GM12878 (cell line): ENCODE measurements around the gene SH2D5. TPM values are rescaled to one million over a fixed set of nuclear protein-coding genes. Genes with fewer than 3 reads are reported as not detected.

Experiments
- ATAC-seq: fragments of 200-7000 bp; cut with Tn5 transposase; 3 replicates; pipeline ENCODE4 v1.9.1; 2020; ENCODE audit warnings: mild to moderate bottlenecking, moderate library complexity
- Bru-seq: library from RNA; stranded (reverse); fragments of 400-500 nt; gene quantifications from one replicate; lab custom pipeline; 2021; lab: Mats Ljungman, UMichigan
- BruChase-seq, 2 experiments: library from RNA; stranded (reverse); fragments of 400-500 nt; gene quantifications; one replicate each; lab custom pipeline; 2021; lab: Mats Ljungman, UMichigan
- BruUV-seq: library from RNA; stranded (reverse); fragments of 400-500 nt; replicated peaks from 2 replicates; lab custom pipeline; 2021; lab: Mats Ljungman, UMichigan
- CTCF ChIA-PET: fragments of 300-600 bp; sonication (Branson Sonifier 250); formaldehyde crosslinking; extraction: SDS; loops from one replicate; lab custom pipeline; 2021; ENCODE audit warnings: inconsistent platforms; lab: Yijun Ruan, JAX
- POLR2A ChIA-PET: fragments of 350-600 bp; formaldehyde crosslinking; extraction: SDS; loops from one replicate; lab custom pipeline; 2021; ENCODE audit warnings: inconsistent platforms; lab: Charles Lee
- RAD21 ChIA-PET: fragments of 300-600 bp; sonication (Branson Sonifier 250); formaldehyde crosslinking; loops from one replicate; lab custom pipeline; 2023; ENCODE audit warnings: antibody characterized with exemption; ENCODE audit not compliant: unreplicated experiment; lab: Charles Lee
- SMC1A ChIA-PET: fragments of 300-600 bp; sonication (Branson Sonifier 250); formaldehyde crosslinking; loops from one replicate; lab custom pipeline; 2023; ENCODE audit not compliant: unreplicated experiment, uncharacterized antibody; lab: Charles Lee
- DNase-seq: peaks from one replicate; pipeline ENCODE4 v3.0.0-alpha.2; 2011; ENCODE audit warnings: low read depth, low spot score
- FAIRE-seq: peaks from 3 replicates; lab custom pipeline; 2011; peaks lifted over from hg19 to GRCh38; lab: Jason Lieb, UNC
- H2AFZ ChIP-seq: 2 replicates; pipeline ENCODE4 v1.6.0; 2011; ENCODE audit warnings: low read depth, low read length, control low read depth; ENCODE audit not compliant: control insufficient read depth
- H3K27ac ChIP-seq: 2 replicates; pipeline ENCODE4 v1.5.1; 2011; ENCODE audit warnings: control low read depth; ENCODE audit not compliant: control insufficient read depth, insufficient read depth
- H3K27me3 ChIP-seq, 2 experiments: replicated peaks in 1 of 2; 2 replicates each; pipeline versions ENCODE4 v1.6.0 to v1.6.1; 2011; ENCODE audit warnings: low read length in 1 of 2; ENCODE audit not compliant: control insufficient read depth in 2 of 2, insufficient read depth in 2 of 2
- H3K36me3 ChIP-seq, 2 experiments: 2 replicates each; pipeline ENCODE4 v1.5.1; 2011; ENCODE audit warnings: low read length in 1 of 2; ENCODE audit not compliant: control insufficient read depth in 2 of 2, insufficient read depth in 2 of 2
- H3K4me1 ChIP-seq: 2 replicates; pipeline ENCODE4 v1.6.1; 2011; ENCODE audit warnings: mild to moderate bottlenecking, low read length, moderate library complexity, mixed read lengths; ENCODE audit not compliant: control insufficient read depth, insufficient read depth
- H3K4me2 ChIP-seq: 2 replicates; pipeline ENCODE4 v1.6.0; 2011; ENCODE audit warnings: control low read depth; ENCODE audit not compliant: control insufficient read depth, insufficient read depth
- H3K4me3 ChIP-seq: fragments of 200-600 bp; sonication (generic); 2 replicates; pipeline ENCODE4 v1.5.1; 2016
- H3K79me2 ChIP-seq: 2 replicates; pipeline ENCODE4 v1.6.0; 2011; ENCODE audit warnings: low read length; ENCODE audit not compliant: control insufficient read depth, insufficient read depth
- H3K9ac ChIP-seq: 2 replicates; pipeline ENCODE4 v1.8.0; 2011; ENCODE audit warnings: low read length, control low read depth, mixed read lengths; ENCODE audit not compliant: control insufficient read depth, insufficient read depth
- H3K9me3 ChIP-seq: replicated peaks from 3 replicates; pipeline ENCODE4 v1.5.1; 2011; ENCODE audit warnings: mild to moderate bottlenecking, low read length; ENCODE audit not compliant: control insufficient read depth, insufficient read depth
- H4K20me1 ChIP-seq: 2 replicates; pipeline ENCODE4 v1.6.0; 2011; ENCODE audit not compliant: control insufficient read depth, insufficient read depth
- ATF7 ChIP-seq: fragments of 450-650 bp; IDR thresholded peaks from 2 replicates; pipeline ENCODE4 v1.6.1; 2016; ENCODE audit warnings: low read depth, mild to moderate bottlenecking
- CBX5 ChIP-seq: sonication (generic); IDR thresholded peaks from 2 replicates; pipeline ENCODE4 v1.6.1; 2016; ENCODE audit warnings: low read depth, moderate library complexity, mild to moderate bottlenecking, inconsistent platforms
- IKZF1 ChIP-seq: fragments of 450-650 bp; conservative IDR thresholded peaks from 2 replicates; pipeline ENCODE4 v1.6.1; 2017; ENCODE audit warnings: antibody characterized with exemption, mild to moderate bottlenecking
- LARP7 ChIP-seq: fragments of 450-650 bp; IDR thresholded peaks from 2 replicates; pipeline ENCODE4 v1.6.1; 2017; ENCODE audit warnings: mild to moderate bottlenecking
- MEF2A ChIP-seq: IDR thresholded peaks from 2 replicates; pipeline ENCODE4 v1.6.1; 2011; ENCODE audit warnings: low read depth, mild to moderate bottlenecking, low read length, moderate library complexity; ENCODE audit not compliant: insufficient read depth
- NR2C2 ChIP-seq: IDR thresholded peaks from 2 replicates; pipeline ENCODE4 v1.6.1; 2011; ENCODE audit warnings: borderline replicate concordance, low read depth; ENCODE audit not compliant: control insufficient read depth, insufficient read length
- POLR2AphosphoS5 ChIP-seq: IDR thresholded peaks from 2 replicates; pipeline ENCODE4 v1.6.1; 2011; ENCODE audit warnings: mild to moderate bottlenecking, low read length, inconsistent platforms
- RUNX3 ChIP-seq: IDR thresholded peaks from 2 replicates; pipeline ENCODE4 v1.6.1; 2012; ENCODE audit warnings: low read length, inconsistent platforms
- STAT3 ChIP-seq: IDR thresholded peaks from 2 replicates; pipeline ENCODE4 v1.6.1; 2011; ENCODE audit warnings: low read depth, low read length, improper control_type of control experiment
- ZZZ3 ChIP-seq: IDR thresholded peaks from 2 replicates; pipeline ENCODE4 v1.6.1; 2011; ENCODE audit warnings: low read depth; ENCODE audit not compliant: control insufficient read depth, insufficient read length
- WGBS: methylation state at CpG from one replicate; pipeline ENCODE4 v1.1.6; 2016; ENCODE audit warnings: low lambda C conversion rate; ENCODE audit not compliant: insufficient replicate concordance, insufficient coverage; ENCODE audit errors: missing lambda C conversion rate; 5-methylcytosine and 5-hydroxymethylcytosine counted together
- in situ Hi-C: fragments of 300-500 bp; cut with MboI; formaldehyde crosslinking; loops from 9 replicates; pipeline ENCODE4 v1.14.3; 2018; ENCODE audit warnings: mixed read lengths
- intact Hi-C: fragments of 100-400 bp; cut with micrococcal nuclease; formaldehyde crosslinking; loops from one replicate; pipeline ENCODE4 v1.14.2; 2022; ENCODE audit not compliant: unreplicated experiment
- long read RNA-seq, 2 experiments: library from polyadenylated mRNA; unstranded; transcript quantifications; one replicate each; pipeline ENCODE4 v2.0.0, GENCODE V29; 2019 to 2020
- polyA minus RNA-seq, 3 experiments: library from RNA; depleted of rRNA, polyadenylated mRNA; stranded (reverse); fragments of >200 nt; gene quantifications; 2 replicates each; pipeline ENCODE4 v1.2.3, GENCODE V29; 2011
- polyA plus RNA-seq, 11 experiments: library from polyadenylated mRNA; depleted of rRNA in 4 of 11; unstranded in 6 of 11; stranded (reverse) in 5 of 11; fragments of >200 nt; fragmentation: Nextera tagmentation in 4 of 11; fragmentation: Illumina TruSeq in 1 of 11; extraction: Ambion mirVana in 4 of 11; extraction: Trizol in 1 of 11; gene quantifications; 1 replicate in 1 of 11; 2 replicates in 10 of 11; pipeline versions ENCODE4 v1.2.1 to v1.2.3, GENCODE V29; 2011 to 2016; ENCODE audit warnings: inconsistent platforms in 2 of 11, missing spikeins in 2 of 11, low read depth in 1 of 11
- total RNA-seq, 4 experiments: library from RNA; depleted of rRNA in 3 of 4; stranded (reverse); fragments of >200 nt in 3 of 4; fragmentation: Illumina TruSeq in 1 of 4; extraction: Trizol in 1 of 4; gene quantifications; 2 replicates each; pipeline versions ENCODE4 v1.2.1 to v1.2.3, GENCODE V29; 2013 to 2021
- TF ChIP-seq, protein P1 (sequence below): IDR thresholded peaks from 2 replicates; pipeline ENCODE4 v1.6.1; 2011; ENCODE audit warnings: low read depth, low read length, improper control_type of control experiment, borderline replicate concordance
- TF ChIP-seq, protein P2 (sequence below): IDR thresholded peaks from 2 replicates; pipeline ENCODE4 v1.6.1; 2012; ENCODE audit warnings: low read depth, low read length, improper control_type of control experiment
- TF ChIP-seq, protein P3 (sequence below): fragments of 450-650 bp; IDR thresholded peaks from 2 replicates; pipeline ENCODE4 v1.6.1; 2017; ENCODE audit warnings: mild to moderate bottlenecking, moderate library complexity

The SH2D5 gene
- total RNA-seq (2013; cell fraction: nucleolus; rRNA removed), result 3.1 and 3.7 TPM in 2 replicates
- 0.33 and 0.62 TPM in 2 replicates for total RNA-seq (2014; rRNA removed)
- total RNA-seq (2014; rRNA removed; fragmentation: Illumina TruSeq; extraction: Trizol), result 0.09 and 0.18 TPM in 2 replicates
- 0.56 and 0.59 TPM in 2 replicates for total RNA-seq (2021)
- polyA plus RNA-seq (2011; ENCODE audit: low read depth), result 0.22 TPM
- 0.22 and 0.29 TPM in 2 replicates for polyA plus RNA-seq (2011; rRNA removed)
- 0.22 and 0.33 TPM in 2 replicates for polyA plus RNA-seq (2011; cell fraction: cytosol; rRNA removed)
- 1.4 and 1.5 TPM in 2 replicates for polyA plus RNA-seq (2011; cell fraction: nucleus; rRNA removed)
- polyA plus RNA-seq (2012), result 0.51 and 1.1 TPM in 2 replicates
- 0.09 and 0.16 TPM in 2 replicates for polyA plus RNA-seq (2014; fragmentation: Illumina TruSeq; extraction: Trizol)
- polyA plus RNA-seq (2014; fragmentation: Nextera tagmentation; extraction: Ambion mirVana), result under 1 TPM in 1 of 2 experiments, not detected in 1; 0.03 TPM
- polyA plus RNA-seq (2014; rRNA removed), result 0.20 and 0.39 TPM in 2 replicates
- polyA plus RNA-seq (2016; fragmentation: Nextera tagmentation; extraction: Ambion mirVana), result not detected
- not detected in 2 replicates for polyA minus RNA-seq (2011; rRNA and poly(A)+ RNA removed)
- polyA minus RNA-seq (2011; cell fraction: cytosol; rRNA and poly(A)+ RNA removed), result not detected in 2 replicates
- 0.10 and 0.12 TPM in 2 replicates for polyA minus RNA-seq (2011; cell fraction: nucleus; rRNA and poly(A)+ RNA removed)
- percentile 24 among the genes with signal in this experiment for Bru-seq, nascent RNA
- BruChase-seq, experiment 1, labeled RNA remaining after a 6-hour chase, result percentile 20 among the genes with signal in this experiment
- BruChase-seq, experiment 2, labeled RNA remaining after a 2-hour chase, result percentile 28 among the genes with signal in this experiment
- long read RNA-seq, experiment 1, result 0 reads
- long read RNA-seq, experiment 2, result 0 reads

DNA sequence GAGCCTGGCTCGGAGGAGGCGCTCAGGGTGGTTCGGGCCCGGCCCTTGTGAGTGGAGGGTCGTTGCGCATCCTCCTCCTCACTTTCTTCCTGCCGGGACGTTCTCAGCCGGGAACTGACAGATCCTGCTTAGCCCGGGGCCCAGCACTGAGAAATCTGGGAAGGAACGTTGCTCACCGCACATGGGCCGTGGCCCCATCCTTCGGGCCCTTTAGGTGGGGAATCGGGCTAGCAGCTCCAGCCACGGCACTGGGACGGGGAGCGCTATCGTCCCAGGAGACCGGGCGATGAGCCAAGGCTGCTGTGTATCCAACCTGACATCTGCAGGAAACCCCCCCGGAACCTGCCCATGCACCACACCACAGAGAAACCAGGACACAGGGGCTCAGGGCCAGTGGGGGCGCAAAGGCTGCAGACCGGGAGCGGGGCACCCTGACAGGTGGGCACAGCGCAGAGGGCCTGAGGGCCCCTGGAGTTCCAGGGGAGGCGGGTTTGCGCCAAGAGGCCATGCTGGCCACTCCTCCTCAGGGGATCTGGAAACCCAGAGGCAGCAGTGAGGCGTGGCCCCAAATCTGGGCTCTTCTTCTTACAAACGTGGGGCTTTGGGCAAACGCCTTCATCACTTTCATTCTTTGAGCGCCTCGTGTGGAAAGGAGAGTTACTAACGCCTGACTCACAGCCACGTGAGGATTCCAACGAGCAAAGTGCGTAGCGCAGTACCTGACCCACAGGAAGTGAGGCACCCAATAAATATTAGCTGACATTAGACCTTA, at the start of gene SH2D5:
SH2D5 (minus strand) TSS at position 116 of the 772 bp plus-strand sequence. CDS start 4,659 bp downstream, outside the sequence.
- no peaks in the 10 kb centered on the region for H3K9me3 ChIP-seq
- peak within 1 kb of the TSS; percentile 98 for H3K4me2 ChIP-seq
- no peak within 1 kb of the TSS for H3K27ac ChIP-seq
- RAD21 ChIA-PET, result interaction anchor here (0.6 to 2.3 kb wide), 4 partner anchors 11 to 463 kb away, joined by 3 to 7 read pairs (median 4); partner anchors contain the start of gene HP1BP3
- H4K20me1 ChIP-seq, result 0 out of 2 replicates have a peak, but pooled peaks cover 2% of the 10 kb centered on the region
- ATAC-seq (peak; percentile 84), DNase-seq (peak; percentile 50), FAIRE-seq (peak; percentile 90)
- CTCF ChIA-PET, result interaction anchor here (0.6 to 2.7 kb wide), 5 partner anchors 8 to 406 kb away, joined by 3 to 14 read pairs (median 3); no protein-coding TSS in a partner anchor
- peaks cover 8 to 9% of the 10 kb centered on the region in 2 experiments; a peak in 3 of 4 replicates for H3K27me3 ChIP-seq
- intact Hi-C loops (no loop called here), in situ Hi-C loops (no loop called here)
- peaks cover 10% of the 10 kb centered on the region for H3K4me1 ChIP-seq
- H2AFZ ChIP-seq, result peak within 1 kb of the TSS; percentile 46
- BruUV-seq, result no TSS peak
- peaks cover 0 to 3% of the 10 kb centered on the region in 2 experiments; a peak in 1 of 4 replicates for H3K36me3 ChIP-seq
- H3K79me2 ChIP-seq, result no peaks in the 10 kb centered on the region
- SMC1A ChIA-PET, result interaction anchor here (1.0 kb wide), 3 partner anchors 25 to 53 kb away, joined by 3 read pairs; no protein-coding TSS in a partner anchor
- H3K4me3 ChIP-seq, result peak within 1 kb of the TSS; percentile 50
- POLR2A ChIA-PET, result interaction anchor here (2.8 kb wide), 1 partner anchor 54 kb away, joined by 7 read pairs; the partner anchor contains the start of gene HP1BP3
- peak within 1 kb of the TSS; percentile 1; the same call in 1 of the 2 replicates for H3K9ac ChIP-seq
- 5% methylated on average over 38 of the region's 38 CpGs for WGBS
- TF ChIP-seq RUNX3, result peak; percentile 19
- TF ChIP-seq ATF7, result peak; percentile 36; the same call in 1 of the 2 replicates
- peak; percentile 45 for TF ChIP-seq IKZF1
- TF ChIP-seq, protein P1, sequence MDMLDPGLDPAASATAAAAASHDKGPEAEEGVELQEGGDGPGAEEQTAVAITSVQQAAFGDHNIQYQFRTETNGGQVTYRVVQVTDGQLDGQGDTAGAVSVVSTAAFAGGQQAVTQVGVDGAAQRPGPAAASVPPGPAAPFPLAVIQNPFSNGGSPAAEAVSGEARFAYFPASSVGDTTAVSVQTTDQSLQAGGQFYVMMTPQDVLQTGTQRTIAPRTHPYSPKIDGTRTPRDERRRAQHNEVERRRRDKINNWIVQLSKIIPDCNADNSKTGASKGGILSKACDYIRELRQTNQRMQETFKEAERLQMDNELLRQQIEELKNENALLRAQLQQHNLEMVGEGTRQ, result peak; percentile 37; the same call in 1 of the 2 replicates
- no peak for TF ChIP-seq ZZZ3
- TF ChIP-seq, protein P2, sequence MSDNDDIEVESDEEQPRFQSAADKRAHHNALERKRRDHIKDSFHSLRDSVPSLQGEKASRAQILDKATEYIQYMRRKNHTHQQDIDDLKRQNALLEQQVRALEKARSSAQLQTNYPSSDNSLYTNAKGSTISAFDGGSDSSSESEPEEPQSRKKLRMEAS, result peak; percentile 92; the same call in 1 of the 2 replicates
- TF ChIP-seq POLR2AphosphoS5, result no peak
- TF ChIP-seq, protein P3, sequence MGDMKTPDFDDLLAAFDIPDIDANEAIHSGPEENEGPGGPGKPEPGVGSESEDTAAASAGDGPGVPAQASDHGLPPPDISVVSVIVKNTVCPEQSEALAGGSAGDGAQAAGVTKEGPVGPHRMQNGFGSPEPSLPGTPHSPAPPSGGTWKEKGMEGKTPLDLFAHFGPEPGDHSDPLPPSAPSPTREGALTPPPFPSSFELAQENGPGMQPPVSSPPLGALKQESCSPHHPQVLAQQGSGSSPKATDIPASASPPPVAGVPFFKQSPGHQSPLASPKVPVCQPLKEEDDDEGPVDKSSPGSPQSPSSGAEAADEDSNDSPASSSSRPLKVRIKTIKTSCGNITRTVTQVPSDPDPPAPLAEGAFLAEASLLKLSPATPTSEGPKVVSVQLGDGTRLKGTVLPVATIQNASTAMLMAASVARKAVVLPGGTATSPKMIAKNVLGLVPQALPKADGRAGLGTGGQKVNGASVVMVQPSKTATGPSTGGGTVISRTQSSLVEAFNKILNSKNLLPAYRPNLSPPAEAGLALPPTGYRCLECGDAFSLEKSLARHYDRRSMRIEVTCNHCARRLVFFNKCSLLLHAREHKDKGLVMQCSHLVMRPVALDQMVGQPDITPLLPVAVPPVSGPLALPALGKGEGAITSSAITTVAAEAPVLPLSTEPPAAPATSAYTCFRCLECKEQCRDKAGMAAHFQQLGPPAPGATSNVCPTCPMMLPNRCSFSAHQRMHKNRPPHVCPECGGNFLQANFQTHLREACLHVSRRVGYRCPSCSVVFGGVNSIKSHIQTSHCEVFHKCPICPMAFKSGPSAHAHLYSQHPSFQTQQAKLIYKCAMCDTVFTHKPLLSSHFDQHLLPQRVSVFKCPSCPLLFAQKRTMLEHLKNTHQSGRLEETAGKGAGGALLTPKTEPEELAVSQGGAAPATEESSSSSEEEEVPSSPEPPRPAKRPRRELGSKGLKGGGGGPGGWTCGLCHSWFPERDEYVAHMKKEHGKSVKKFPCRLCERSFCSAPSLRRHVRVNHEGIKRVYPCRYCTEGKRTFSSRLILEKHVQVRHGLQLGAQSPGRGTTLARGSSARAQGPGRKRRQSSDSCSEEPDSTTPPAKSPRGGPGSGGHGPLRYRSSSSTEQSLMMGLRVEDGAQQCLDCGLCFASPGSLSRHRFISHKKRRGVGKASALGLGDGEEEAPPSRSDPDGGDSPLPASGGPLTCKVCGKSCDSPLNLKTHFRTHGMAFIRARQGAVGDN, result peak; percentile 79
- TF ChIP-seq MEF2A, result no peak
- TF ChIP-seq CBX5, result no peak
- TF ChIP-seq LARP7, result peak; percentile 26; the same call in 1 of the 2 replicates
- no peak for TF ChIP-seq NR2C2
- TF ChIP-seq STAT3, result no peak
